ENCODE results near the gene ADGRL2.

DNA sequence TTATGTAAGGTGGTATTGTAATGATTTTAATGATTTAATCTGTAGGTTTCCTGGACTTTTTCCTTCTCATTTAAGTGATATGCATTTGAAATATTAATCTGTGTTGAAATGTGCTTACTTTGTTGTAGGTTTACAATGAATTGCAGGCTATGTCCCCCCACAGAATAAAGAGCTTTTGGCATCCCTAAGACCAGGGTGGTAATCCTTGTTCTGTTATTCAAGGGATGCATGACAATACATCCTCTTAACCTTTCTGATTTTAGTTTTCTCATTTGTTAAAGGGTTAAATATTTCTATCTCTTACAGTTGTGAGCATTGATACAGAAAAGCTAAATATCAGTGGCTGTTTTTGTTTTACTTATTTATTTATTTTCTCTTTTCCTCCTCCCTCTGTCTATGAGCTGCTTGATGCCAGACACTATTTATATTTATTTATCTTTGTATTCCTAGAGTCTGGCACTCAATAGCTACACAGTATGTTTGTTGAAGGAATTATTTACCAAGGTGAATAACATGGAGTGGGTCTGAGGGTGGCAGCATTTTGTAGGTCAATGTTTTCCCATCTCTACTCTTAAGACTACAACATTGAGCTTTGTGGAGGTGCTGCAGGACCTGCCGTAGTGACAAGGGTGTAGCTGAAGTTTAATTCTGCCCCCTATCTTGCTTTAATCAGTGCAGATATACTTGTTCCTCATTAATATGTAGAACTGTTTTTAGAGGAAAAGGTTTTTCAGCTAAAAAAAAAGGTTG lies 19.9 kb upstream of the ADGRL2 start:
- TF ChIP-seq, protein P1, sequence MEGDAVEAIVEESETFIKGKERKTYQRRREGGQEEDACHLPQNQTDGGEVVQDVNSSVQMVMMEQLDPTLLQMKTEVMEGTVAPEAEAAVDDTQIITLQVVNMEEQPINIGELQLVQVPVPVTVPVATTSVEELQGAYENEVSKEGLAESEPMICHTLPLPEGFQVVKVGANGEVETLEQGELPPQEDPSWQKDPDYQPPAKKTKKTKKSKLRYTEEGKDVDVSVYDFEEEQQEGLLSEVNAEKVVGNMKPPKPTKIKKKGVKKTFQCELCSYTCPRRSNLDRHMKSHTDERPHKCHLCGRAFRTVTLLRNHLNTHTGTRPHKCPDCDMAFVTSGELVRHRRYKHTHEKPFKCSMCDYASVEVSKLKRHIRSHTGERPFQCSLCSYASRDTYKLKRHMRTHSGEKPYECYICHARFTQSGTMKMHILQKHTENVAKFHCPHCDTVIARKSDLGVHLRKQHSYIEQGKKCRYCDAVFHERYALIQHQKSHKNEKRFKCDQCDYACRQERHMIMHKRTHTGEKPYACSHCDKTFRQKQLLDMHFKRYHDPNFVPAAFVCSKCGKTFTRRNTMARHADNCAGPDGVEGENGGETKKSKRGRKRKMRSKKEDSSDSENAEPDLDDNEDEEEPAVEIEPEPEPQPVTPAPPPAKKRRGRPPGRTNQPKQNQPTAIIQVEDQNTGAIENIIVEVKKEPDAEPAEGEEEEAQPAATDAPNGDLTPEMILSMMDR (tag by site-specific recombination; IDR thresholded peaks at IDR 0.05): no peak
- TF ChIP-seq SALL2 (tag by site-specific recombination; IDR thresholded peaks at IDR 0.05; ENCODE audit: borderline replicate concordance) (no peak), ZSCAN23 (tag by site-specific recombination; IDR thresholded peaks at IDR 0.05) (no peak), YY1 (tag by site-specific recombination; IDR thresholded peaks at IDR 0.05) (no peak), ZNF133 (tag by site-specific recombination; IDR thresholded peaks at IDR 0.05) (no peak), KLF9 (tag by site-specific recombination; IDR thresholded peaks at IDR 0.05; ENCODE audit: low read depth) (no peak)
- TF ChIP-seq, protein P2, sequence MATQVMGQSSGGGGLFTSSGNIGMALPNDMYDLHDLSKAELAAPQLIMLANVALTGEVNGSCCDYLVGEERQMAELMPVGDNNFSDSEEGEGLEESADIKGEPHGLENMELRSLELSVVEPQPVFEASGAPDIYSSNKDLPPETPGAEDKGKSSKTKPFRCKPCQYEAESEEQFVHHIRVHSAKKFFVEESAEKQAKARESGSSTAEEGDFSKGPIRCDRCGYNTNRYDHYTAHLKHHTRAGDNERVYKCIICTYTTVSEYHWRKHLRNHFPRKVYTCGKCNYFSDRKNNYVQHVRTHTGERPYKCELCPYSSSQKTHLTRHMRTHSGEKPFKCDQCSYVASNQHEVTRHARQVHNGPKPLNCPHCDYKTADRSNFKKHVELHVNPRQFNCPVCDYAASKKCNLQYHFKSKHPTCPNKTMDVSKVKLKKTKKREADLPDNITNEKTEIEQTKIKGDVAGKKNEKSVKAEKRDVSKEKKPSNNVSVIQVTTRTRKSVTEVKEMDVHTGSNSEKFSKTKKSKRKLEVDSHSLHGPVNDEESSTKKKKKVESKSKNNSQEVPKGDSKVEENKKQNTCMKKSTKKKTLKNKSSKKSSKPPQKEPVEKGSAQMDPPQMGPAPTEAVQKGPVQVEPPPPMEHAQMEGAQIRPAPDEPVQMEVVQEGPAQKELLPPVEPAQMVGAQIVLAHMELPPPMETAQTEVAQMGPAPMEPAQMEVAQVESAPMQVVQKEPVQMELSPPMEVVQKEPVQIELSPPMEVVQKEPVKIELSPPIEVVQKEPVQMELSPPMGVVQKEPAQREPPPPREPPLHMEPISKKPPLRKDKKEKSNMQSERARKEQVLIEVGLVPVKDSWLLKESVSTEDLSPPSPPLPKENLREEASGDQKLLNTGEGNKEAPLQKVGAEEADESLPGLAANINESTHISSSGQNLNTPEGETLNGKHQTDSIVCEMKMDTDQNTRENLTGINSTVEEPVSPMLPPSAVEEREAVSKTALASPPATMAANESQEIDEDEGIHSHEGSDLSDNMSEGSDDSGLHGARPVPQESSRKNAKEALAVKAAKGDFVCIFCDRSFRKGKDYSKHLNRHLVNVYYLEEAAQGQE (tag by site-specific recombination; IDR thresholded peaks at IDR 0.05): no peak
- TF ChIP-seq, protein P3, sequence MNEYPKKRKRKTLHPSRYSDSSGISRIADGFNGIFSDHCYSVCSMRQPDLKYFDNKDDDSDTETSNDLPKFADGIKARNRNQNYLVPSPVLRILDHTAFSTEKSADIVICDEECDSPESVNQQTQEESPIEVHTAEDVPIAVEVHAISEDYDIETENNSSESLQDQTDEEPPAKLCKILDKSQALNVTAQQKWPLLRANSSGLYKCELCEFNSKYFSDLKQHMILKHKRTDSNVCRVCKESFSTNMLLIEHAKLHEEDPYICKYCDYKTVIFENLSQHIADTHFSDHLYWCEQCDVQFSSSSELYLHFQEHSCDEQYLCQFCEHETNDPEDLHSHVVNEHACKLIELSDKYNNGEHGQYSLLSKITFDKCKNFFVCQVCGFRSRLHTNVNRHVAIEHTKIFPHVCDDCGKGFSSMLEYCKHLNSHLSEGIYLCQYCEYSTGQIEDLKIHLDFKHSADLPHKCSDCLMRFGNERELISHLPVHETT (tag by site-specific recombination; IDR thresholded peaks at IDR 0.05): no peak
